Panc1 (cell line): Measurements from ENCODE around the gene ELP5. TPM values are rescaled to one million over a fixed set of nuclear protein-coding genes. Genes with fewer than 3 reads are reported as not detected.

Source experiments
- ATAC-seq: fragments of 200-7000 bp; cut with Tn5 transposase; 2 replicates; pipeline ENCODE4 v1.9.1; 2020; ENCODE audit warnings: mild to moderate bottlenecking, moderate library complexity
- BruUV-seq: library from RNA; stranded (reverse); fragments of 400-500 nt; replicated peaks from 2 replicates; lab custom pipeline; 2021; lab: Mats Ljungman, UMichigan
- CTCF ChIA-PET: fragments of 300-600 bp; sonication (Branson Sonifier 250); formaldehyde crosslinking; loops from one replicate; lab custom pipeline; 2022; ENCODE audit warnings: antibody characterized with exemption; lab: Charles Lee
- POLR2A ChIA-PET: fragments of 300-600 bp; sonication (Branson Sonifier 250); formaldehyde crosslinking; loops from one replicate; lab custom pipeline; 2022; ENCODE audit warnings: antibody characterized with exemption; lab: Charles Lee
- DNase-seq: peaks from one replicate; pipeline ENCODE4 v3.0.0-alpha.2; 2010; ENCODE audit warnings: low read depth, low spot score
- H3K27ac ChIP-seq: 2 replicates; pipeline ENCODE4 v1.5.1; 2011; ENCODE audit warnings: mild to moderate bottlenecking, low read length, inconsistent platforms
- H3K27me3 ChIP-seq: fragments of 200-500 bp; sonication (Bioruptor generic); 2 replicates; pipeline ENCODE4 v1.6.0; 2014; ENCODE audit warnings: low read length, inconsistent platforms; ENCODE audit not compliant: control insufficient read depth, insufficient read depth
- H3K36me3 ChIP-seq: fragments of 200-500 bp; sonication (Bioruptor generic); 2 replicates; pipeline ENCODE4 v1.5.1; 2014; ENCODE audit warnings: inconsistent platforms, mild to moderate bottlenecking, low read length, moderate library complexity; ENCODE audit not compliant: control insufficient read depth, insufficient read depth
- H3K4me1 ChIP-seq: 2 replicates; pipeline ENCODE4 v1.5.1; 2011; ENCODE audit warnings: inconsistent platforms, mild to moderate bottlenecking, low read length, moderate library complexity; ENCODE audit not compliant: control insufficient read depth, insufficient read depth
- H3K4me3 ChIP-seq, 2 experiments: 2 replicates each; pipeline ENCODE4 v1.5.1; 2011 to 2012; ENCODE audit warnings: low read depth in 2 of 2, low read length in 2 of 2, mild to moderate bottlenecking in 2 of 2, inconsistent platforms in 1 of 2, moderate library complexity in 1 of 2
- H3K9me3 ChIP-seq: fragments of 200-500 bp; sonication (Bioruptor generic); 2 replicates; pipeline ENCODE4 v1.5.1; 2014; ENCODE audit warnings: low read depth, mild to moderate bottlenecking, inconsistent platforms, low read length, moderate library complexity; ENCODE audit not compliant: control insufficient read depth, insufficient read depth
- CTCF ChIP-seq: fragments of 450-650 bp; IDR thresholded peaks from 2 replicates; pipeline ENCODE4 v1.5.1; 2017; ENCODE audit warnings: mild to moderate bottlenecking
- POLR2AphosphoS5 ChIP-seq: IDR thresholded peaks from 2 replicates; pipeline ENCODE4 v1.6.1; 2012; ENCODE audit warnings: mild to moderate bottlenecking, low read depth, low read length, moderate library complexity
- REST ChIP-seq, 2 experiments: IDR thresholded peaks; 2 replicates each; pipeline ENCODE4 v1.6.1; 2011 to 2012; ENCODE audit warnings: low read depth in 2 of 2, control low read depth in 1 of 2, low read length in 1 of 2, mild to moderate bottlenecking in 1 of 2, moderate library complexity in 1 of 2; ENCODE audit not compliant: insufficient read depth in 1 of 2
- SIN3A ChIP-seq: IDR thresholded peaks from 2 replicates; pipeline ENCODE4 v1.6.1; 2012; ENCODE audit warnings: low read depth, mild to moderate bottlenecking, low read length, moderate library complexity, borderline replicate concordance; ENCODE audit not compliant: insufficient read depth
- TCF7L2 ChIP-seq: IDR thresholded peaks from 2 replicates; pipeline ENCODE4 v1.6.1; 2011; ENCODE audit warnings: mild to moderate bottlenecking, low read depth, low read length, inconsistent platforms
- in situ Hi-C: cut with HindIII; loops from 2 replicates; pipeline ENCODE4 v1.10.0; 2016; ENCODE audit warnings: low sequenced_read_pairs, low pct_unique_long_range_greater_than_20kb
- intact Hi-C: fragments of 100-400 bp; cut with micrococcal nuclease; formaldehyde crosslinking; loops from one replicate; pipeline ENCODE4 v1.10.0; 2022; ENCODE audit not compliant: unreplicated experiment
- total RNA-seq: library from RNA; stranded (reverse); gene quantifications from one replicate; pipeline ENCODE4 v1.2.1, GENCODE V29; 2021; ENCODE audit not compliant: unreplicated experiment

The ELP5 gene
- total RNA-seq, 1 experiment from 2014 or later, result 89.5 TPM

- peaks cover 7% of the 10 kb centered on the region for H3K36me3 ChIP-seq
- H3K4me3 ChIP-seq, result peak overlapping the region; percentile 18 to 80
- DNase-seq (no peak), ATAC-seq (no peak)
- H3K27ac ChIP-seq, result peak overlapping the region; percentile 14; the same call in 1 of the 2 replicates
- in situ Hi-C loops, result no loop called here
- intact Hi-C loops, result no loop called here
- POLR2A ChIA-PET, result interaction anchor here (0.5 kb wide), 1 partner anchor 18 kb away, joined by 6 read pairs; no protein-coding TSS in a partner anchor
- no TSS peak for BruUV-seq
- CTCF ChIA-PET, result no interaction called here
- peaks cover 16% of the 10 kb centered on the region for H3K4me1 ChIP-seq
- H3K9me3 ChIP-seq, result no peaks in the 10 kb centered on the region
- no peaks in the 10 kb centered on the region for H3K27me3 ChIP-seq
- TF ChIP-seq REST (IDR thresholded peaks at IDR 0.05; ENCODE audit: insufficient read depth in 1 of 2, low read depth in 2 of 2, low read length in 1 of 2) (no peak), TCF7L2 (no peak), CTCF (no peak), SIN3A (no peak), POLR2AphosphoS5 (no peak)
These were observed 2.8 kb upstream of the ELP5 start for GRCh38 chr17:7249214-7249613.

- no peaks in the 10 kb centered on the region for H3K27me3 ChIP-seq
- no peak for TF ChIP-seq REST (IDR thresholded peaks at IDR 0.05; ENCODE audit: insufficient read depth in 1 of 2, low read depth in 2 of 2, low read length in 1 of 2)
- no peak for TF ChIP-seq TCF7L2
- no peak for TF ChIP-seq CTCF
- no peak for TF ChIP-seq SIN3A
- no peak for TF ChIP-seq POLR2AphosphoS5
- BruUV-seq, result no TSS peak
- DNase-seq, result no peak
- intact Hi-C loops, result no loop called here
- peak overlapping the region; percentile 92 for H3K27ac ChIP-seq
- peaks cover 8% of the 10 kb centered on the region for H3K36me3 ChIP-seq
- in situ Hi-C loops, result no loop called here
- H3K4me1 ChIP-seq, result peaks cover 16% of the 10 kb centered on the region
- ChIA-PET POLR2A (interaction anchor here (0.5 kb wide), 1 partner anchor 17 kb away, joined by 6 read pairs; no protein-coding TSS in a partner anchor), CTCF (no interaction called here)
- H3K4me3 ChIP-seq, result peak overlapping the region; percentile 72 to 80
- H3K9me3 ChIP-seq, result no peaks in the 10 kb centered on the region
- ATAC-seq, result no peak
These were observed 2.2 kb upstream of the ELP5 start for GRCh38 chr17:7249830-7250229.
